Prostate gland (tissue), 2 donors: ENCODE measurements around the gene ADGRE2.

Source experiments
- POLR2A ChIP-seq: fragments of 450-650 bp; IDR thresholded peaks from one replicate; pipeline ENCODE4 v1.6.1; 2016; ENCODE audit warnings: antibody characterized with exemption, mild to moderate bottlenecking
- TF ChIP-seq, protein P1 (sequence below), 4 experiments: fragments of 200-600 bp in 2 of 4; fragments of 450-650 bp in 2 of 4; sonication (generic) in 2 of 4; IDR thresholded peaks; 1 replicate in 3 of 4; 2 replicates in 1 of 4; pipeline ENCODE4 v1.5.1; 2016 to 2019; ENCODE audit warnings: antibody characterized with exemption in 4 of 4, mild to moderate bottlenecking in 2 of 4, moderate library complexity in 2 of 4

DNA sequence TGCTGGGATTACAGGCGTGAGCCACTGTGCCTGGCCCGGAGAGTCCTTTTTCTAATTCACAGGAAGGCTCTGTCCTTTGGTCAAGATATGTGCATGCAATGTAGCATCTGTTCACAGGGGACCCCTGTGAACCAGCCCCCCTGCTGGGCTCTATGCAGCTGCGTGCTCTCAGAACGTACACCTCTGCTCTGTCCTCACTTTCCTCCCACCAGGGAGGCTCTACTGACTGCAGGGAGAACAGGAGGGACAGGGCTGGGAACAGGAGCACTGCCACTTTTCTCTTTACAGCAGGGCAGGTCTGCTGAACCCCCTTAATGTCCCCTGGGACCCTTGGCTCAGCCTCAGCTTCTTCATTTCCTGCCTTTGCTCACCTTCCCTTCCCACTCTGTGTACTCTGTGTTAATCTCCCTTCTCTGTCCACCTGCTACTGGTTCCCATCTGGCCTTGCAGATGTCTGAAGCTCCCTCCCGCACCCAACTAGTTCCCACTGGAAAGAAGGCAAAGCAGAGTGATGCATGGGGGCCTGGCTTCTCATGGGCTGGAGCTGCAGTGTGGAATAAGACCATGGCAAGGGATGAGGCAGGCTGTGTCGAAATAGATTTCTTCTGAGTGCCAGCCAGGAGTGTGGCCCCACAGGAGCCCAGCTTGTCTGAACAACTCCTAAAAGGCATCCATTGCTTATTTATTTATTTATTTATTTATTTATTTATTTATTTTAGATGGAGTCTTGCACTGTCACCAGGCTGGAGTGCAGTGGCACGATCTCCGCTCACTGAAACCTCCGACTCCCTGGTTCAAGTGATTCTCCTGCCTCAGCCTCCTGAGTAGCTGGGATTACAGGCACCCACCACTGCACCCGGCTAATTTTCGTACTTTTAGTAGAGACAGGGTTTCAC lies 7.2 kb downstream of the ADGRE2 start:
- TF ChIP-seq, protein P1, sequence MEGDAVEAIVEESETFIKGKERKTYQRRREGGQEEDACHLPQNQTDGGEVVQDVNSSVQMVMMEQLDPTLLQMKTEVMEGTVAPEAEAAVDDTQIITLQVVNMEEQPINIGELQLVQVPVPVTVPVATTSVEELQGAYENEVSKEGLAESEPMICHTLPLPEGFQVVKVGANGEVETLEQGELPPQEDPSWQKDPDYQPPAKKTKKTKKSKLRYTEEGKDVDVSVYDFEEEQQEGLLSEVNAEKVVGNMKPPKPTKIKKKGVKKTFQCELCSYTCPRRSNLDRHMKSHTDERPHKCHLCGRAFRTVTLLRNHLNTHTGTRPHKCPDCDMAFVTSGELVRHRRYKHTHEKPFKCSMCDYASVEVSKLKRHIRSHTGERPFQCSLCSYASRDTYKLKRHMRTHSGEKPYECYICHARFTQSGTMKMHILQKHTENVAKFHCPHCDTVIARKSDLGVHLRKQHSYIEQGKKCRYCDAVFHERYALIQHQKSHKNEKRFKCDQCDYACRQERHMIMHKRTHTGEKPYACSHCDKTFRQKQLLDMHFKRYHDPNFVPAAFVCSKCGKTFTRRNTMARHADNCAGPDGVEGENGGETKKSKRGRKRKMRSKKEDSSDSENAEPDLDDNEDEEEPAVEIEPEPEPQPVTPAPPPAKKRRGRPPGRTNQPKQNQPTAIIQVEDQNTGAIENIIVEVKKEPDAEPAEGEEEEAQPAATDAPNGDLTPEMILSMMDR (IDR thresholded peaks at IDR 0.05) = no peak
- TF ChIP-seq POLR2A = no peak
